ENCODE results near the gene ATG101.

ATG101 gene

DNA sequence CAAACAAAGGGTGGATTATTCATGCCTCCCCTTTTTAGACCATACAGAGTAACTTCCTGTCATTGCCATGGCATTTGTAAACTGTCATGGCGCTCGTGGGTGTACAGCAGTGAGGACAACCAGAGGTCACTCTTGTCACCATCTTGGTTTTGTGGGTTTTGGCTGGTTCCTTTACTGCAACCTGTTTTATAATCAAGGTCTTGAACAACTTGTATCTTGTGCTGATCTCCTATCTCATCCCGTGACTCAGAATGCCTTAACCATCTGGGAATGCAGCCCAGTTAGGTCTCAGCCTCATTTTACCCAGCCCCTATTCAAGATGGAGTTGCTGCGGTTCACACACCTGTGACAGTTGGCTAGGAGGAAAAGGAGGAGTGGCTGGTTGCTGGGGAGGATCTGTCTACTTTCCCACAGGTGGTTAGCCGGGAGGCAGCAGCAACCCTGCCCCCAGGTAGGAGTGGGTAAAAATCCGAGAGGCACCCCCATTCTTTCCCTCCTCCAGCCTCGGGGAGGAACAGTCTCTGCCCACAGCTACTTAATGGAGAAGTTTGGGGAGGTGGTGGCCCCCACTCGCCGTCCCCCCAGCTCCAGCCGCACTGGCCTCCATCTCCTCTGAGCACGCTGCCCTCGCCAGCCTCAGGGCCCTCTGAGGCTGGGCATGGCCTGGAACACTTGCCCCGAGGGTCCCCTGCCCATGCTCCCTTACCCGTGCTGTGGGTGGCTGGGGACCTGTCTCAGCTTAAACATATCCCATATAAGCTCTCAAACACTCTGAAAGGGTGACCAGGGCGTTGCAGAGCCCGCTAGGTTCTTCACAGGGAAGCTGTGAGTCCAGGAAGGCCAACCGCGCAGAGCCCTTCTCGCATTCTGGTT lies 51.4 kb downstream of the ATG101 start:
- Histone ChIP-seq H3K36me3 (ENCODE audit: control insufficient read depth, insufficient read depth, low read length) (no peaks in the 10 kb centered on the region), H3K4me1 (ENCODE audit: control insufficient read depth, insufficient read depth, low read length) (no peaks in the 10 kb centered on the region), H3K9ac (ENCODE audit: low read length) (no peak overlapping the region), H3K27me3 (ENCODE audit: control insufficient read depth, insufficient read depth, low read length) (peaks cover 6% of the 10 kb centered on the region), H3K27ac (ENCODE audit: low read depth, low read length) (no peak overlapping the region), H3K4me3 (ENCODE audit: low read length) (no peak overlapping the region)

DNA sequence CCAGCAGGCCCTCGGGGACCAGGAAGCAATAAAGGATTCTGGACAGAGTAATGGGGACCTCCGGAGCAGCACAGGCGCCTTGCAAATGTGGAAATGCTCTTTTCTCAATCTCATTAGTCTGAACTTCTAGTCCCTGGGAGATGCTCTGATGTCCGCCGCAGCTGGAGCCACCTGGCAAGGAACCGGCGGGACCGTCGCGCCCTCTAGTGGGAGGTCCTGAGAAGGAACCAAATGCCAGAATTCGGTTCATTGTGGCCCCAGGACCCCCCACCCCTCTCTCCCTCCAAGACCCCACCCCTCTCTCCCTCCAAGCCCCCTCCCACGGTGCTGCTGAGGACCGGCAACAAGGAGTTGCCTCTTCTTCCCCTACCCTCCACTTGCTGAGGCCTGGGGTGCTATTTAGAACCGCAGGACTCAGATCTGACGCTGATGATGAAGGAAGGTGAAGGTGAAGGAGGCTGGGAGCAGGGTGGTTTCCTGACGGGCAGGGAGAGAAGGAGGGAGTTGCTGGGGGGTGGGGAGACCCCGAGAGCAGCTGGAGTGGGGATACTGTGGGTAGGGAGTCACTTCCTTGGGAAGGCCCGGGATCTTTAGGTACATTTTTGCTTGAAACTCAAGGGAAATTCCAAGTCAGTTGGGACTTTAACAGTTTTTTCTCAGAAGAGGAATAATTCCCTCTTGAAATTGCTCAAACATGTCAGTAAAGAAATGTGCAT lies 52.2 kb downstream of the ATG101 start:
- Histone ChIP-seq H3K27me3 (ENCODE audit: control insufficient read depth, insufficient read depth, low read length) (peaks cover 6% of the 10 kb centered on the region), H3K4me3 (ENCODE audit: low read length) (no peak overlapping the region), H3K4me1 (ENCODE audit: control insufficient read depth, insufficient read depth, low read length) (no peaks in the 10 kb centered on the region), H3K36me3 (ENCODE audit: control insufficient read depth, insufficient read depth, low read length) (no peaks in the 10 kb centered on the region), H3K27ac (ENCODE audit: low read depth, low read length) (no peak overlapping the region), H3K9ac (ENCODE audit: low read length) (no peak overlapping the region)

DNA sequence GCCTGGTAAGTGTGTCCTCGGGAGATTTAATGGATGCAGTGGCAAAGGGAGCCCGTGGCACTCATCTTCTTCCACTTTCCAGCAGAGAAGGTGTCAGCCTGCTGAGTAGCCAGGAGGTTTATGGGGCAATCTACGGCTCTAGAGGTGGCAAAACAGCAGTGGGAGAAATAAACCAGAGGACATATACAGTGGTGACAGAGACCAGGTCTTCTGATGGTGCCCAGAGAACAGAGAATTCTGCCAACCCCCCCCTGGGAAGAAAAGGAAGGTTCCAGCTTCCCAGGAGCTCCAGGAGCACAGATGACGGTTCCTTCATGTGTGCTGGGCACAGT lies 52.7 kb downstream of the ATG101 start:
- H3K4me3 ChIP-seq (ENCODE audit: low read length) = no peak overlapping the region
- H3K36me3 ChIP-seq (ENCODE audit: control insufficient read depth, insufficient read depth, low read length) = no peaks in the 10 kb centered on the region
- H3K9ac ChIP-seq (ENCODE audit: low read length) = no peak overlapping the region
- no peaks in the 10 kb centered on the region for H3K4me1 ChIP-seq (ENCODE audit: control insufficient read depth, insufficient read depth, low read length)
- peaks cover 6% of the 10 kb centered on the region for H3K27me3 ChIP-seq (ENCODE audit: control insufficient read depth, insufficient read depth, low read length)
- H3K27ac ChIP-seq (ENCODE audit: low read depth, low read length) = no peak overlapping the region

- H3K4me1 ChIP-seq (ENCODE audit: control insufficient read depth, insufficient read depth, low read length) = no peaks in the 10 kb centered on the region
- H3K4me3 ChIP-seq (ENCODE audit: low read length) = no peak overlapping the region
- no peaks in the 10 kb centered on the region for H3K36me3 ChIP-seq (ENCODE audit: control insufficient read depth, insufficient read depth, low read length)
- H3K27ac ChIP-seq (ENCODE audit: low read depth, low read length) = no peak overlapping the region
- H3K9ac ChIP-seq (ENCODE audit: low read length) = no peak overlapping the region
- H3K27me3 ChIP-seq (ENCODE audit: control insufficient read depth, insufficient read depth, low read length) = peaks cover 6% of the 10 kb centered on the region
Observed at GRCh38 chr12:52122904-52123303, 53.1 kb downstream of the ATG101 start.

DNA sequence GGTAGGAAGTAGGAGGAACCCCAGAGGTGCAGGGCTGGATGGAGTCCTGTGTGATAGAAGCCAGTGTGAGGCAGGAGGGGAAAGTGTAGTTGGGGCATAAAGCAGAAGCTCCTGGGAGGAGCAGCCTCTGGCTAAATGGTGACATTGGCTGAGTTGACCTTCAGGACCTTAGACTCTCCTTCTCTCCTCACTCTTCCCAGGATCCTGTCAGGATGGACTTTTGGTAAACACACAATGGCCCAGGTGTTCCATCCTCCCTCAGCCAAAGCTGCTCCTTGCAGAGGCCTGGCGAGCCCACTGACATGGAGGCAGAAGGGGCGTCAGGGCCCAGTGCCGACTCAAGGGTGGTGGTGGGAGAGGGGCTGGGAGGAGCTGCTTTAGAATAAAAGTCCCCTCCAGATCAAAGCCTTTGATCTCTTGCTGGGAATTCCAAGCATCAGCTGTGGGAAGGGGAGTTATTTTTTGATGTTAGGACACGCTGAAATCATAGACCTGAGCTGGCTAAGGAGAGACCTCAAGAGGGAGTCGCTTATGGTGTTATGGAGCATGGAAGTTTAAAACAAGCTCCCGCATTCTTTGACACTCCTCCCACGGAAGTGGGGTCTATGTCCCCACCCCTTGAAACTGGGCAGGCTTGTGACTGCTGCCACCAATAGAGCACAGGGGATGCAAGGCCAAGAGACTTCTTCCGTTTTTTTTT lies 53.9 kb downstream of the ATG101 start:
- no peaks in the 10 kb centered on the region for H3K36me3 ChIP-seq (ENCODE audit: control insufficient read depth, insufficient read depth, low read length)
- no peak overlapping the region for H3K9ac ChIP-seq (ENCODE audit: low read length)
- H3K27ac ChIP-seq (ENCODE audit: low read depth, low read length) = no peak overlapping the region
- no peaks in the 10 kb centered on the region for H3K4me1 ChIP-seq (ENCODE audit: control insufficient read depth, insufficient read depth, low read length)
- no peak overlapping the region for H3K4me3 ChIP-seq (ENCODE audit: low read length)
- peaks cover 6% of the 10 kb centered on the region for H3K27me3 ChIP-seq (ENCODE audit: control insufficient read depth, insufficient read depth, low read length)

DNA sequence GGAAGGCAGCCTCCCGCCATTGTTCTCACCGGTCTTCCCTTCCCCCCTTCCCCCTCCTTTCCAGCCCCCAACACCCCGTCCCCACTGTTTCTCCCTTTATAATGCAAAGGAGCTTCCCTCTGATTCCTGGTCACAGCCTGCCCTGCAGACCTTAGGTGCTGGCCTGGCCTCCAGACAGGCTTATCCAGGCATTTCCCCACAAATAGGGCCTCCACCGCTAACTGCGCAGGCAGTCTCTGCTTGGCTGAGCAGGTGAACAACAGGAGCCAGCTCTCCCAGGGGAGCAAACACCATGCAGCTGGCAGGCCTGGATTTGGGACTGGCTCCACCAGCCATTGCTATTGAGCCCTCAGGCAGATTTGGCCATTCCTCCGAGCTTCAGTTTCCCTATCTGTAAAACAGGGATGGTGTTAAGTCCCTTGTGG lies 55.7 kb downstream of the ATG101 start:
- no peaks in the 10 kb centered on the region for H3K36me3 ChIP-seq (ENCODE audit: control insufficient read depth, insufficient read depth, low read length)
- H3K27me3 ChIP-seq (ENCODE audit: control insufficient read depth, insufficient read depth, low read length) = peaks cover 6% of the 10 kb centered on the region
- no peak overlapping the region for H3K27ac ChIP-seq (ENCODE audit: low read depth, low read length)
- no peak overlapping the region for H3K4me3 ChIP-seq (ENCODE audit: low read length)
- no peak overlapping the region for H3K9ac ChIP-seq (ENCODE audit: low read length)
- no peaks in the 10 kb centered on the region for H3K4me1 ChIP-seq (ENCODE audit: control insufficient read depth, insufficient read depth, low read length)

DNA sequence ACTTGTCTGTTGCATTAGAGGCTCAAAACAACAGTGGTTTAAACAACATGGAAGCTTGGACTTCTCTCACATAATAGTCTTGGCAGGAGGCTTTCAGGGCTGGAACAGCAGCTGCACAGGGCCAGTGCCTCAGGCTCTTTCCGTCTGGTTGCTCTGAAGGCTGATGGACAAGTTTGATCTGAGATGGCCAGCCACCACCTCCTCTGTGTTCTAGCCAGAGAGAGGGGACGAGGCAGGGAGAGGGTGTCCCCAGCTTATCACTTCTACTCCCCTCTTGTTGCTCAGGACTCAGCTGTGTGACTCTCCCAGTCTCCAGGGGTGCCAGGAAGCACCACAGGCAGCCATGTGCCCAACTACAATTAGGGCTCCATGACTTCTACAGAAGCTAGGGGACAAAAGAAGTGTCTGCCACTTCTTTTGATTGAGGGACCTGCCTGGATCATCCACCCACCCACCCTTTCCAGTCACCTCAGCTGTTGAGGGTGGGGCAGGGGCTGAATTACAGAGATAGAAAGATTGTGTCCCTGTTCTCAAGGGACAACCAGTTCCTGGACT lies 56.3 kb downstream of the ATG101 start:
- H3K27ac ChIP-seq (ENCODE audit: low read depth, low read length) = no peak overlapping the region
- H3K4me1 ChIP-seq (ENCODE audit: control insufficient read depth, insufficient read depth, low read length) = no peaks in the 10 kb centered on the region
- no peak overlapping the region for H3K9ac ChIP-seq (ENCODE audit: low read length)
- H3K4me3 ChIP-seq (ENCODE audit: low read length) = no peak overlapping the region
- H3K27me3 ChIP-seq (ENCODE audit: control insufficient read depth, insufficient read depth, low read length) = peaks cover 5% of the 10 kb centered on the region
- H3K36me3 ChIP-seq (ENCODE audit: control insufficient read depth, insufficient read depth, low read length) = no peaks in the 10 kb centered on the region
